ENCODE results near the gene C17orf113.
"Not testable (repeated sequence)": the region's sequence is repeated elsewhere in the genome, so short reads cannot be mapped to it uniquely, and the experiment has no call there.

The C17orf113 gene

DNA sequence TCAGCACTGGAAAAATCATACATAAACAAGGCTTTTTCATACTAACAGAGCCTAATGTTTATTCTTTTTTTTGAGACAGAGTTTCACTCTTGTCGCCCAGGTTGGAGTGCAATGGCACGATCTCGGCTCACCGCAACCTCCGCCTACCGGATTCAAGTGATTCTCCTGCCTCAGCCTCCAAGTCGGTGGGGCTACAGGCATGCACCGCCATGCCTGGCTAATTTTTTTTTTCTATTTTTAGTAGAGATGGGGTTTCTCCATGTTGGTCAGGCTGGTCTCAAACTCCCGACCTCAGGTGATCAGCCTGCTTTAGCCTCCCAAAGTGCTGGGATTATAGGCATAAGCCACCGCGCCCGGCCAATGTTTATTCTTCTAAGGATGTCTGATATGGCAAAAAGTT lies 36.7 kb downstream of the C17orf113 start:
- not testable (repeated sequence) for DNase-seq

DNA sequence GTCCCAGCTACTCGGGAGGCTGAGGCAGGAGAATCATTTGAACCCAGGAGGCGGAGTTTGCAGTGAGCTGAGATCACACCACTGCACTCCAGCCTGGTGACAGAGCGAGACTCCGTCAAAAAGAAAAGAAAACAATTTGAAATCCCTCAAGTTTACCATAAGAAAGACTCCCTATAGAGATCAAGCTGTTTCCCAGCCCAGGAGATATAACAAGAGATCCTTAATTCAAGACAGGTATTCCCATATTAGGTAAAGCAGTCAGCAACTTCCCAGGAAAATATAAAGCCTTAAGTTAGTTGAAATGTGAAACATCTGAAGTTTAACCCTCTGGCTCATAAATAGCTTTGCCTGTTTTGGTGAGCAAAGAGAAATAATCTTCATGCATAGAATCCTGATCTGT lies 38.0 kb downstream of the C17orf113 start:
- not testable (repeated sequence) for DNase-seq

DNA sequence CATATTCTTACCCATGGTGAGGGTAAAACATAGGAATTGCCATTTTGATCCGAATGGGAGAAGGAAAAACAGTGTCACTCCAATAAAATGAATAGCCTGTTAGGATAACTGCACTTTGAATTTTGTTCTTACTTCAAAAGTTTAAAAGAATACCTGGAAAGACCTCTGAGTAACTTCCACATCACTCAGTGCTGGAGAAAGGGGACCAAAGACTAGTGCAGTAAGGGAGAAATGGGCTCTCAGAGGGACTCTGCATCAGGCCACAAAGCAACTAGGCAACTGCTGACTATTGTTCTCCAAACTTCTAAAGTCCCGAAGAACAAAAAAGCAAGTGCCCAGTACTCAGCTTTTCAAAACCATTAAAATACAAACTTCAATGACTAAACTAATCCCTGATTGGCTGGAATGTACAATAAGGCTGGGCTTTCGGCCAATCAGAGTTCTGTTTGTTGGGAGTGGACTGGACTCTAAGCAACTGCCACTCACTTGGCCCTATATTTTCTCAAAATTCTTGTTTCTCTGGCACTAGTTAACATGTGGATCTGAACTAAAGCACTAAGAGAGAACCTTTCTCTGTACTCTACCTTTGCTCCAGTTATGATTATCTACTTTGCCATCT lies 39.4 kb downstream of the C17orf113 start:
- DNase-seq: peak; percentile 30

DNA sequence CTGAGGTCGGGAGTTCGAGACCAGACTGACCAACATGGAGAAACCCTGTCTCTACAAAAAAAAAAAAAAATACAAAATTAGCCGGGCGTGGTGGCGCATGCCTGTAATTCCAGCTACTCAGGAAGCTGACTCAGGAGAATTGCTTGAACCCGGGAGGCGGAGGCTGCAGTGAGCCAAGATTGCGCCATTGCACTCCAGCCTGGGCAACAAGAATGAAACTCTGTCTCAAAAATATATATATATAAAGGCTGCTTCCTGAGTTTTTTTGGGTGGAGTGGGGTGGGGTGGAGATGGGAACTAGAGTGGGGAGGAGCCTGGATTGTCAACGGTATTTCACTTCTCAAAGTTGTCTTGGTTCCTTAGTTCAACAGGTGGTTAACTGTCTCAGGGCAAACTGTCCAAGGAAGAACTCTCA lies 40.1 kb downstream of the C17orf113 start:
- not testable (repeated sequence) for DNase-seq

DNA sequence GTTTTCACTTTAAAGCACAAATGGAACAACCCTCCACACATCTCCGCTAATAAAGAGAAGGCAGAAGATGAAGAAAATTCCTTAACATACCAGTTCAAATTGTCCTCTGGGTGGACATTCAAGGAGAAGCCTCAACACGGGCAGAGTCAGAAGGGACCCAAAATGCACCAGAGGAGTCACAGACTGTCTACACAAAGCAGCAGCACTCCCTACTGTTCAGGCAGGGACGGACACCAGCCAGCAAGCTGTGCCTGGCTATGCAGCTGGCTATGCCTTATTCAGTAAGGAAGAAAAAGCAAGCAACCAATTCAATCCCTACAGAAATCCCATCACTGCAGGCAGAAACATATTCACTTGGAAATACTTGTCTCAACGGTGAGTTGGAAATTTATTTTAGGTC lies 41.2 kb downstream of the C17orf113 start:
- DNase-seq: no peak

DNA sequence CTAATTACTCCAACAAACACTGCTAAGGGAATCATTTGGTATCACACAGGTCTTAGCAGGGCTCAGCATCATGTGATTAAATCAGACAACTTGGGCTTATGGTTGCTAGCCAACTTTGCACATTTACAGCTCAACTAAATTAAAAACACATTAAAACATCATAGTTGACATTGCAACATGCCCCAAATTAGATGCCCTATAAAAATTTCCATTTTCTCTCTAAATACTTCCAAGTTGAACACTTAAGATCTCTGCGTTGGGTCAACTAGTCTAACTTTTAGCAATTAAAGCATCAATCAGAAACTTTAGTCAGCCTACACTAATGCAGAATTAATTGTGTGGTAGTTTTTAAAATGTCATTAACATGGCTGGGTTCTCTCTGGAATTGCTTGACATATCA lies 45.2 kb downstream of the C17orf113 start:
- no peak for DNase-seq

DNA sequence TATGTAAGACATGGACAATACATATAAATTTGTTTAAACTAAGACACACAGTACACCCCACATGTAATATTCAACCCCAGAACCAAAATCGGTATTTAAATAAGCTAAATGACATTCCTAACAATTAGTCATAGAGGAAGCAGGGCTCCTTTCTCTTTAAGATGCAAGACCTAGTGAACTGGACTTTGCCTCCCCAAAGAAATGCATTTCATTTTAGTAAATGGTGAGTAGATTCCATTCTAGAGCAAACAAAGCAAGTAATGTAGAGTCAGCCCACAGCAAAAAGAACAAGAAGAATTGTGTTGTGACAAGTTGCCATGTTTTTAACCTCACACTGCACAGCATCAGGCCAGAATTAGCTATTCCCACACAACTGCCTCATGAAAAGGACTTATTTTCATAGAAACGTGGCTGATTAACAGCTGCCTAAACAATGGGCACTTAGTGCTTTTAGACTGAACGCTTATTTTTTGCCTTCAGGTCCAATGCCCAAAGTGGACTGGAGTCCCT lies 47.6 kb downstream of the C17orf113 start:
- DNase-seq: no peak

DNA sequence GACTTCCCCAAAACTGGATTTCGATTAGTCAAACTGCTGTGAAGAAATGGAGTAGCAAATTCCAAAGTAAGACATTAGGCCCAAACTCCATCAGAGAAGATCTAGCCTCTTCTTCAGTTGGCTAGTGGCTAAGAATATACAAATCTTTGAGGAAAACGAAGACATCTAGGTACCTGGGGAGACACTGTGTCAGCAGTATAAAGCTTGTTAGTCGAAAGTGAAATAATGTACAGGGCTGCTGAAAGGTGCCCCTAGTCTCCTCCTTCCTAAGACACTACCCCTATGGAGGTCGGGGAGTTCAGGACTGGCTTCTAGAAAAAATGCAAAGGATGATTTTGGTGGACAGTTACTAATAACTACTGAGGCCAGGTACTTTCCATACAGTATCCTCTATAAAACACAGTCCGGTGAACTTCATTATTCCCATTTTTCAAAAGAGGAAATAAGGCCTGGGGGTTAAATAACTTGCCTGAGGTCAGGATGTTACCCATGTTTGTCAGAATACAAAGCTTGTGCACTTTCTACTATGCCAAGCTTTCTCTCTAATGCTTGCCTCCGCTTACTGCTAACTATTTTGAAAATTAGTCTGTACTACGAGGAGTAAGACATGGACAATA lies 48.1 kb downstream of the C17orf113 start:
- no peak for DNase-seq

DNA sequence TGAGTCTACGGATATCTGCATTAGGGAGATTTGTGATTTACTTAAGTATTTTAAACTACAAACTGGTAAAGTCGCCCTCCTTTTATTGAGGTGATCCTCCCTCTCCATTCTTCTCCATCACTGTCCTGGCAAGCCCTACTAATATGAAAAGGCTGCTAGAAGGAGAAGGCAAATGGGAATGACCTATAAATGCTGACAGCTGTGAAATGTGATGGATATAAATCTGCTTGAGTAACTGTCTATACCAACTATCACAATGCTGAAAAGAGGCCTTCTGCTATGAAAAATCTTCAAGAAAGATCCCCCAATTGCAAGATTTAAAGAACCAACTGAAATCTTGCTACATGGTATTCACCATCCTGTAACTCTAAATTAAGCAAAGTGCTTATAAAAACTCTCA lies 48.7 kb downstream of the C17orf113 start:
- DNase-seq: no peak

DNA sequence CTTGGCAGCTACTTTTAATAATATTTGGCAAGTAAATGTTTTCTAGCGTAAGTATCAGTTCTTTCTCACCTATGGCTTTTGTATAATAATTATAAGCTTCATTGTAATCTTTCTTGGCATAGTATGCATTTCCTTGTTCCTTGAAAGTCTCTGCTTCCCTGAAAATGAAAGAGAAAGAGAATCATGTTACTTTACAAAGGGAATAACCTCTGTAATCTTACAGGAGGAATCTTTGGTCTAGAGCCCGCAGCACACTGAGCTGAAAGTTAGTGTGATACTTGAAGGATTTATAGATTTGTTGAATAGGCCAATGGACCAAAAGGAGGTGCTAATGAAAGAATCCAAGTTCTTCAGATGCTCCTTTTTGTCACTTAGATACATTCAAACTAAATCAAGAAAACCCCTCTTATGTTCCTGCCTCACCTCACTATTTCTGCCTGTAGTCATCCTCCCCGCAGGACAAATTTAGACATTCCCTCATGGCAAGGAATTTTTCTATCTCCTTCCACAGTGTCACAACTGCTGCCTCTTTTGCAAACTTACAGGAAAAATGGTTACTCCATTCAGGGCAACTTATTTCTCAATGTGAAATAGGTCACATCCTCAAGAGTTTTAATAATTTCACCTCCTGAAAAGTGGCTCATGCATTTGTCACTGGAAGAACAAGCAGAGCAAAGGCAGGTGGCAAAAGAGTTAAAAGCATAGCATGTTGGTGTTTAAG lies 49.8 kb downstream of the C17orf113 start:
- DNase-seq: no peak

DNA sequence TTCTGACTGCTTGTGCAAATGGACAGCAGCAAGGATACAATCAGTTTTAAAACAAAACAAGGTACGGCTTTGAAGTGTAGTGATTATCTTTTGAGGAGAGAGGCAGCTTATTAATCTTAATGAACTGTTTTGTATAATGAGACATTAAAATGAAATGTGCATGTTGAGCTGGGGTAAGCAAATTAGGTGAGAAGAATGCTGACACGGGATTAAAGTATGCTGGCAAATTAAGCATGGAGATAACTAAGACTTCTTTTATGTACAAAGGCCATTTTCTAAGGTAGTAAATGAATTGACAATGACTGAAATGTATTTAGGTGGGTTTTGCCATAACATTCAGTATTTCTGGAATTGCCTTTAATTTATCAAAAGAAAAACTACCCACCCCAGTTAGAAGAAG lies 51.9 kb downstream of the C17orf113 start:
- no peak for DNase-seq

DNA sequence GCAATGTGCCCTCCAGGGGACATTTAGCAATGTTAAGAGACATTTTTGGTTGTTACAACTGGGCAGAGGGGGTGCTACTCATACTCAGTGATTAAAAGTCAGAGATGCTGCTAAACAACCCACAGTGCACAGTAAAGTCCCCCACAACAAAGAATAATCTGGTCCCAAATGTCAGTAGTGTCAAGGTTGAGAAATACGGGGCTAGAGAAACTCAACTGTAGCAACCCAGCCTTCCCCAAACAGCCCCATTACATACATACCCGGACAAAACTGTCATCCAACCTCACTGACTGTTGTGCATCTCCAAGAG lies 53.6 kb downstream of the C17orf113 start:
- no peak for DNase-seq

DNA sequence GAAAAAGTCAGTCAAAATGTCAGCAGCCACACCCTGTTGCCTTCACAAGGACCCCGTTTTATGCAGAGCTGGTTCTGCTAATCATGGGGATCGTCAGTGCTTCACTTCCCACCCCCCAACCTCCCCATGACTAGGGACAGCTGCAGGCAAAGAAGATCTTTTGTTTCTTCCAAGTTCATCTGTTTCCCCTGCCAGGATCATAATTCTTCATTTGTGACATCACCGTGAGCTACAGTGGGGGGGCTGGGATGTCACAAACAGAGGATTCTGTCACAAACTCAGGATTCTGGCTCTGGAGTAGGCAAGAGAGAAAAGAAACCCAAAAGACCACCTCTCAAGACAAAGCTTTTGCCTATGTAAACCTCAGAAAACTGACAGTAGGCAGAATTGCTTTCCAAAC lies 57.8 kb downstream of the C17orf113 start:
- no peak for DNase-seq

DNA sequence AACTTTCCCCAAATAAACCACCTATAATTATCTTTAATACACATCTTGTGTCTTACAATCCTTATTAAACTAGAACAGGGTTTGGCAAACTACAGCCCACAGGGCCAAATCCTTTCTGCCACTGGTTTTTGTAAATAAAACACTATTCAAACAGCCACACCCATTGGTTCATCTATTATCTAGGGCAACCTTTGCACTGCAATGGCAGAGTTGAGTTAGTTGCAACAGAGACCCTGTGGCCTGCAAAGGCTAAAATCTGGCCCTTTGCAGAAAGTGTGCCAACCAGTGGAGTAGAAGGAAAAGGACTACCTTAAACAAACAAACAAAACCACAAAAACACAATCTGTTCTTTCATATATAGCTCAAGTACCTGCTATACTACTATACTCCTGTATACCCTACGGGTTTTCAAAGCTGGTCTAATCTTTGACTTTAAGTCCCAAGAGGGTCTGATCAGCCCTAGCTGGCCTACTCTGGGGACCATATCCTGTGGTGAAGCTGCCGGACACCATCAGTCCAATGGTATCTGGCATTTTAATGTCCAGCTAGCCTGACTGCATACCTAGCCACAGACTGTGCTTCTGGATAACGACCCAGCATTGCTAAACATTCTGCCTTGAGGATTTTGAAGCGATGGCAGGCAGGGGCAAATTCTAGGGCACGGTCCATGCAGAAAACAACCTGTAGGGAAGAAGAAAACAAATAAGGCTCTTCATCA lies 60.5 kb downstream of the C17orf113 start:
- no peak for DNase-seq

DNA sequence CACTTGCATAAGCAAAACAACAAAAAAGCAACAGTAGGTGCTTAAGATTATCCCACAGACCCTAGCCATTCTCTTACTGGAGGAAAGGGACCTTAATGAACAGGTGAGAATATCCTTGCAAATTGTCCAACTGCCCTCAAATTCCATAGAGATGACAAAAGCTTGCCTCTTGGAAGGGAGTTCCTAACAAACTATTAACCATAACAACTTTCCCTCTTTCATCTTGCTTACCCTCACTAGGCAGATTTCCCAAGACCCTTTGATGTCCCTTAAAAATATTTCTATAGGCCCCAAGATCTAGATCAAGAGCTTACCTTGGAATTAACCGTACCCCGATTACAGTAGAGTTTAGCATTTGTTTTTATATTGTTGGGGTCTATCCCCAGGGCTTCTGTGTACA lies 62.0 kb downstream of the C17orf113 start:
- no peak for DNase-seq
